ENCODE results near the gene NLRP1.

Gene NLRP1

GRCh38 chr17:5526821-5527598 is 57.3 kb downstream of the NLRP1 start:
- DNase-seq (ENCODE audit: low read depth in 2 of 3, low spot score in 1 of 3): peak; percentile 60 to 70 (median 61)

GRCh38 chr17:5523249-5523648 is 61.1 kb downstream of the NLRP1 start:
- DNase-seq (ENCODE audit: low read depth in 2 of 3, low spot score in 1 of 3): no peak

- DNase-seq (ENCODE audit: low read depth in 2 of 3, low spot score in 1 of 3): no peak
Measured at GRCh38 chr17:5522476-5522875, 61.8 kb downstream of the NLRP1 start.

- no peak for DNase-seq (ENCODE audit: low read depth in 2 of 3, low spot score in 1 of 3)
Measured at GRCh38 chr17:5516060-5516792, 68.1 kb downstream of the NLRP1 start.

GRCh38 chr17:5514976-5515375 is 69.3 kb downstream of the NLRP1 start:
- DNase-seq (ENCODE audit: low read depth in 2 of 3, low spot score in 1 of 3): no peak

GRCh38 chr17:5513628-5514027 is 70.7 kb downstream of the NLRP1 start:
- no peak for DNase-seq (ENCODE audit: low read depth in 2 of 3, low spot score in 1 of 3)

- no peak for DNase-seq (ENCODE audit: low read depth in 2 of 3, low spot score in 1 of 3)
Measured at GRCh38 chr17:5511401-5512225, 72.7 kb downstream of the NLRP1 start.

GRCh38 chr17:5510771-5511170 is 73.5 kb downstream of the NLRP1 start:
- no peak for DNase-seq (ENCODE audit: low read depth in 2 of 3, low spot score in 1 of 3)

GRCh38 chr17:5509482-5509881 is 74.8 kb downstream of the NLRP1 start:
- DNase-seq (ENCODE audit: low read depth in 2 of 3, low spot score in 1 of 3): no peak

- no peak for DNase-seq (ENCODE audit: low read depth in 2 of 3, low spot score in 1 of 3)
Measured at GRCh38 chr17:5508810-5509209, 75.5 kb downstream of the NLRP1 start.

GRCh38 chr17:5506307-5506706 is 78.0 kb downstream of the NLRP1 start:
- no peak for DNase-seq (ENCODE audit: low read depth in 2 of 3, low spot score in 1 of 3)

GRCh38 chr17:5502552-5502951 is 81.8 kb downstream of the NLRP1 start:
- DNase-seq (ENCODE audit: low read depth in 2 of 3, low spot score in 1 of 3): no peak

- DNase-seq (ENCODE audit: low read depth in 2 of 3, low spot score in 1 of 3): no peak
Measured at GRCh38 chr17:5501685-5502084, 82.6 kb downstream of the NLRP1 start.

- DNase-seq (ENCODE audit: low read depth in 2 of 3, low spot score in 1 of 3): peak; percentile 41 to 64 (median 51)
Measured at GRCh38 chr17:5500589-5501391, 83.5 kb downstream of the NLRP1 start.

GRCh38 chr17:5500247-5500588 is 84.1 kb downstream of the NLRP1 start:
- no peak for DNase-seq (ENCODE audit: low read depth in 2 of 3, low spot score in 1 of 3)

- no peak for DNase-seq (ENCODE audit: low read depth in 2 of 3, low spot score in 1 of 3)
Measured at GRCh38 chr17:5499476-5500231, 84.7 kb downstream of the NLRP1 start.

GRCh38 chr17:5492970-5493369 is 91.3 kb downstream of the NLRP1 start:
- no peak for DNase-seq (ENCODE audit: low read depth in 2 of 3, low spot score in 1 of 3)

GRCh38 chr17:5488752-5489151 is 95.6 kb downstream of the NLRP1 start:
- no peak for DNase-seq (ENCODE audit: low read depth in 2 of 3, low spot score in 1 of 3)

- peak; percentile 94 to 98 (median 97) for DNase-seq (ENCODE audit: low read depth in 2 of 3, low spot score in 1 of 3)
Measured at GRCh38 chr17:5486206-5487124, 97.8 kb downstream of the NLRP1 start, which contains the start of gene MIS12. Gene MIS12 (plus strand): TSS chr17:5486566. CDS start chr17:5488863, 2,297 bp downstream.

Data from stimulated activated CD4-positive, alpha-beta T cell treated with anti-CD3 and anti-CD28 coated beads, Interleukin-12 subunit alpha, Interleukin-12 subunit beta, amount 100 ng/mL, for 48 hours (primary cell).